ENCODE measurements around the gene PLXNA4. TPM values are rescaled to one million over a fixed set of nuclear protein-coding genes. Genes with fewer than 3 reads are reported as not detected.

PLXNA4 gene
- total and polyA plus RNA-seq, 3 donors from 2014 or later: 3.4 to 5.5 (median 3.8) TPM

- H3K36me3 ChIP-seq (ENCODE audit: low read depth, missing control alignments): no peaks in the 10 kb centered on the region
- TF ChIP-seq CTCF (IDR thresholded peaks at IDR 0.05) (no peak), POLR2A (IDR thresholded peaks at IDR 0.05) (no peak)
- H3K27ac ChIP-seq: no peak overlapping the region
- WGBS, 2 donors: 84 to 85% methylated on average over 6 of the region's 6 CpGs
- H3K4me3 ChIP-seq: no peak overlapping the region
- no peaks in the 10 kb centered on the region for H3K9me3 ChIP-seq
- intact Hi-C loops (cut with DNase I; ENCODE audit: low total_unique reads): no loop called here
- DNase-seq: no peak
- no peaks in the 10 kb centered on the region for H3K27me3 ChIP-seq
- H3K4me1 ChIP-seq: peaks cover 3% of the 10 kb centered on the region
Measured at GRCh38 chr7:132471515-132471914, 104.8 kb downstream of the PLXNA4 start.

GRCh38 chr7:132469681-132470080 lies 106.6 kb downstream of the PLXNA4 start:
- H3K4me3 ChIP-seq: no peak overlapping the region
- intact Hi-C loops (cut with DNase I; ENCODE audit: low total_unique reads): no loop called here
- H3K27ac ChIP-seq: no peak overlapping the region
- DNase-seq: no peak
- no peak for TF ChIP-seq POLR2A (IDR thresholded peaks at IDR 0.05)
- no peak for TF ChIP-seq CTCF (IDR thresholded peaks at IDR 0.05)
- WGBS, 2 donors: 71 to 73% methylated on average over 4 of the region's 4 CpGs
- no peaks in the 10 kb centered on the region for H3K27me3 ChIP-seq
- H3K36me3 ChIP-seq (ENCODE audit: low read depth, missing control alignments): no peaks in the 10 kb centered on the region
- H3K4me1 ChIP-seq: peaks cover 3% of the 10 kb centered on the region
- H3K9me3 ChIP-seq: no peaks in the 10 kb centered on the region

GRCh38 chr7:132469264-132469663 lies 107.0 kb downstream of the PLXNA4 start:
- Histone ChIP-seq H3K4me1 (peaks cover 3% of the 10 kb centered on the region), H3K9me3 (no peaks in the 10 kb centered on the region), H3K27ac (no peak overlapping the region), H3K27me3 (no peaks in the 10 kb centered on the region), H3K36me3 (ENCODE audit: low read depth, missing control alignments) (no peaks in the 10 kb centered on the region), H3K4me3 (no peak overlapping the region)
- WGBS, 2 donors: 91 to 100% methylated on average over 1 of the region's 1 CpG
- TF ChIP-seq CTCF (IDR thresholded peaks at IDR 0.05): no peak
- no peak for TF ChIP-seq POLR2A (IDR thresholded peaks at IDR 0.05)
- no peak for DNase-seq
- intact Hi-C loops (cut with DNase I; ENCODE audit: low total_unique reads): no loop called here

DNA sequence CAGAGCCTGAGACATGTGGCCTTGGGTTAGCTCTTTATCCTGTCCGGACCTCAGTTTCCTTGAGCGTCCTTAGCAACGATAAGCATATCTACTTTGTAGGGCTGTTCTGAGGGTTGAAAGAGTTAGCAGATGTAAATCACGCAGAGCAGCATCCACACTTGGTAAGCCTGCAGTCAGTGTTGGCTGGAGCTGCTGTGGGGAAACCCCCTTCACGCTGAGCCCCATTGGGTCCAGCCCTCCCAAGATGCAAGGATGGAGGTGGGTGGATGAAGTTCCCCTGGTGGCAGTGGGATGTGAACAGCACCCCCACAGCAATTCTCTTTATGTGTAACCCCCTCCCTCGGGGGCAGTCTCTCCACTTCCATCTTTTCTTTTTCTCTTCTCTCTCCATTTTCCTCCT lies 109.9 kb downstream of the PLXNA4 start:
- WGBS, 2 donors: 92 to 97% methylated on average over 6 of the region's 6 CpGs
- intact Hi-C loops (cut with DNase I; ENCODE audit: low total_unique reads): no loop called here

More for the DNA sequence above, 109.9 kb downstream of the PLXNA4 start:
- TF ChIP-seq POLR2A (IDR thresholded peaks at IDR 0.05): no peak
- TF ChIP-seq CTCF (IDR thresholded peaks at IDR 0.05): no peak
- Histone ChIP-seq H3K27me3 (no peaks in the 10 kb centered on the region), H3K4me1 (no peaks in the 10 kb centered on the region), H3K27ac (no peak overlapping the region), H3K36me3 (ENCODE audit: low read depth, missing control alignments) (no peaks in the 10 kb centered on the region), H3K9me3 (no peaks in the 10 kb centered on the region), H3K4me3 (no peak overlapping the region)
- no peak for DNase-seq
